Measurements from ENCODE around the gene FAR1.
"Not testable (repeated sequence)": the region's sequence is repeated elsewhere in the genome, so short reads cannot be mapped to it uniquely, and the experiment has no call there.

FAR1 gene

DNA sequence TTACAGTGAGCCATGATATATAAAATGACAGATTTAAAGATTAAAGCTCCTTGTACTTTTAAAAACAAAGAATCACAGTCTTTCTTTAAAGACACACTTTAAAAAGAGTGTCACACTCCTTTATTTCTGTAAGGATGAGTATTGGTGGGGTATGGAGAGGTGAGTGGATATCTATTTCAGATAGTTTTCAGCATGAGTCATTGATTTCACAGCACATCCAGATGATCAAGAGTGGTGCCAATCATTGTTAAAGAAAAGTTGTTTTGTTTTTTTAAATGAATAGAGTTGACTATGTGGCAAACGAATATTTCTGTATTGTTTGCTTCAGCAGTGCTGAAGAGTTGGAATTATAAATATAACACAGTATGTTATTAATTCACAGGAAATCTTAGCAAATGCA, 52.5 kb downstream of the FAR1 start:
- DNase-seq, result no peak

DNA sequence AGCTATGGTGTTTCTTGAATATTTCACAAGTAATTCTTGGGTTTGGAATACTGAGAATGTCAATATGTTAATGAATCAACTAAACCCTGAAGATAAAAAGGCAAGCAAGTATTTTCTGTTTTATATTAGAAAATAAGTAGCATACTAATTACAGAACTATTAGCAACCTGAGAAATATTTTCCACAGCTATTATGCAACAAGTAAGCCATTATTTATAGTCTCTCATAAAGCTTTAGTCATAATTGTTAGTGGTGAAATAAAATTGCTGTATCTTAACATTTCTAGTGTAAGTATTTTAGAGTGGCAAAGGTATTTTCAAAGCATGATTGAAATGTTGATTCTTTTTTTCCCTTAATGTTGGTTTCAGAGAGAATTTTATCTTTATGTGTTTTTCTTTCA, 53.3 kb downstream of the FAR1 start:
- no peak for DNase-seq

DNA sequence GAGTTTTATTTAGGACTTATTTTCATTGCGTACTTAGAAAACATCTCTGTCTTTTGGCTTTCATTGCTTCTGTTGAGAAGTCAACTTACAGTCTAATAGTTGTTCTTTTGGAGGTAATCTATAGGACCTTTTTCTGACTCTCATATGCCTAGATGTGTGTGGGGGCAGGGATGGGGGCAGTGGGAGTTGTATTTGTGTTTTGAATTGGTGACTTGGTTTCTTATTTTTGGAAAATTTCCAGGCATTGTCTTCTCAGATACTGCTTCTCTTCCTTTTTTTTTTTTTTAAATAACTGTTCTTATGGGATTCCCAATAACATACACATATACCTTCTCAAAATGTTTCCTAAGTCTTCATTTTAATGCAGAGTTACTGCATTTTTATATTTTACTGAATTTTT, 58.0 kb downstream of the FAR1 start:
- DNase-seq, result no peak

DNA sequence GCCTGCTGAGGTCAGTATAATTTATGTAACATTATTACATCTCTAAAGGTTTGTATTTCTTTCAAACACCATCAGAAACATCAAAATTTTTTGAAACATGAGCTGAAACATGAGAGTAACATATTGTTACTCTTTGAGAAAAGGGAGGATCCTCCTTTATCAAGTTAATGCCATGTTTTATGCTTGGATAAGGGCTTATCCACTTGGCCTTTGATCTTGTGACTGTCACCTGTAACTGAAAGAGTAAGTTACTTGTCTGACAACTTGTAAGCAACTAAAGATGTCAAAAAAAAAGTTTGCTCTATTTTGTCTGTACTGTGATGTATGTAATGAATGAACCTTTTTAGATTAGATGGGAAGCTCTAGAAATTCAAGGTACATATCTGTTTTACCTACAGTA, 59.6 kb downstream of the FAR1 start:
- no peak for DNase-seq

DNA sequence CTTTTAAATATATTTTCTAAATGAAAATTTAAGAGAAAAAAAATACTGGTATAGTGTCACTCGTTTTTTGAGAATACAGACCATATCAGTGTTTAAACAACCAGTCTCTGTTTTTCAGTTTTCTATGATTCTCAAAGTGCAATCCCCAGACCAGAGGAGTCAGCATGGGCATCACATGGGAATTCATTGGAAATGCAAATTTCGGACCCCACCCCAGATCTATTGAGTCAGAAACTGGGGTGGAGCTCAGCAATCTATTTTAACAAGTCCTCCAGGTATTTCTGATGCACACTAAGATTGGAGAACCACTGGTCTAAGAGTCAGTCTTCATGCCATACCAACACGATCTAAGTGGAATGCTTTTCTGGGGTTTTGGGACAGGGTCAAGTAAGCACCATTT, 66.1 kb downstream of the FAR1 start:
- DNase-seq, result no peak

DNA sequence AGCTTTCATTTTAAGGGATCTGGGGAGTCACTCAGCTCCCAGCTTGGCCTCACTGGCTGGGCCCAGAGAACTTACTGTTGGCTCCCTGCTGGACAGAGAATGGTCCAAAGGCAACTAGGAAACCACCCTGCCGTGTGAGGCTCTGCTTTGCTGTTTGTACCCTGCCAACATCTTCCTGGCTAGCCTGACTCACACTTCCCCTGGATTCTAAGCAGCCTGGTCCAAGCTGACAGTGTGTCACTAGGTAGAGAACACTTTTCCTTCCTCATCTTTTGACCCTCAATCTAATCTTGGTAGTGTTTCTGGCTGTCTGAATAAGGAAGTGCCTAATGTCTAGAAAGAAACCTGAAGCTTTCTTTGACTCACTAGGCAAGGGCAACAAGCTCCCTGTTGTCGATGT, 76.7 kb downstream of the FAR1 start:
- no peak for DNase-seq

DNA sequence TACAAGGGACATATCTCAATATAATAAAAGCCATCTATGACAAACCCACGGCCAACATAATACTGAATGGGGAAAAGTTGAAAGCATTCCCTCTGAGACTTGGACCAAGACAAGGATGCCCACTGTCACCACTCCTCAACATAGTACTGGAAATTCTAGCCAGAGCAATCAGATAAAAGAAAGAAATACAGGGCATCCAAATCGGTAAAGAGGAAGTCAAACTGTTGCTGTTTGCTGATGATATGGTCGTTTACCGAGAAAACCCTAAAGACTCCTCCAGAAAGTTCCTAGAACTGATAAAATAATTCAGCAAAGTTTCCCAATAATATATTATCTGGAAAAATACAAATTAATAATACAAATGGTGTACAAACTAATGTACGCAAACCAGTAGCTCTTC, 84.8 kb downstream of the FAR1 start:
- DNase-seq, result not testable (repeated sequence)

DNA sequence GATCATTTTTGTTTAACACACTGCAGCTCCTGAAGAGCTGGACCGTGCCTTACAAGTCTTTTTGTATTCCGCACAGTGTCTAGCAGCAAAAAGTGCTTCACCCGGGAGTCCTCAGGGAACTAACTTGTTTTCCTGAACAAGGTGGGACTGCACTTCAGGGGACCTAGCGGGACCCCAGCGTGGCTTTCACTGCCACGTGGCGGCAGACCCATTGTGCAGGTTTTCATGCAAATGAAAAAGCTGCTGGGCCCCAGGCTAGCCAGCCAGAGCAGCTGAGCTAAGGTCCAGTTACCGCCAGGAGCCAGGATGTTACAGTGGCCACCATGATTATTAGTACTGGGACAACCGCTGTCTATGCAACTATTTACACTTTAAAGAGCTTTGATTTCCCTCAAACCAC, 90.6 kb downstream of the FAR1 start:
- no peak for DNase-seq

DNA sequence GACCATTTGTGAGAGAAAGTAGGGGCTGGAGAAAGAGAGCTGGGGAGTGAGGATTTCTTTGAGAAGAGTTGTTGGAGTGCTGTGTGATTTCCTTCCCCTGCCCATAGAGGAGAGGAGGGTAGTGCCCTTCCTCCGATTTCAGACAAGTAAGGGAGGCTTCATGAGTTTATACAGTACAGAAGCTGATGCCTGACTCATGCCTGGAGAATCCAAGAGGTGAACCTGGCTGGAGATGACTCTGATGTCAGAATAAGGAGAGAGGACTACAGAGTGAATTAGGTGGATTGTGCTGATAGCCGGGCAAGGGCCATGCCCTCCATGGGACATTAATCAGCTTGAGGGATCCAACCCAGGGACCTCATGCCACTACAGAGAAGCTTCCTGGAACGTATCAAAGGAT, 91.6 kb downstream of the FAR1 start:
- no peak for DNase-seq

DNA sequence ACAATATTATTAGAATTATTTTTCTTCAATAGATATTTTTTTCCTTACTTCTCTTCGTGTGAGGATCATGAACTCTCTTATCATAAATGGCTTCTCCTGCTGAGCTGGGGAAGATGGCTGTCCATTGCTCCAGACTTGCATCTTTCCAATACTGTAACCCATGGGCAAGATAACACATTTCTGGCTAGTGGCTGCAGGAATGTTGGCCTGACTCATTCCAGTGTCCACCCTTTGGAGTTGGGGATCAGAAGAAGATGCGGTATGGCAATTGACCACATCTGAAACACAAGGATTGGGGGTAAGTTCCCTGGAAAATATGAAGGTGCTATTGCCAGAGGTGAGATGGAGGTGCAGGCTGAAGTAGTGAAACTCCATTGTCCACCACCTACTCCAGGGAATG, 92.8 kb downstream of the FAR1 start:
- no peak for DNase-seq

DNA sequence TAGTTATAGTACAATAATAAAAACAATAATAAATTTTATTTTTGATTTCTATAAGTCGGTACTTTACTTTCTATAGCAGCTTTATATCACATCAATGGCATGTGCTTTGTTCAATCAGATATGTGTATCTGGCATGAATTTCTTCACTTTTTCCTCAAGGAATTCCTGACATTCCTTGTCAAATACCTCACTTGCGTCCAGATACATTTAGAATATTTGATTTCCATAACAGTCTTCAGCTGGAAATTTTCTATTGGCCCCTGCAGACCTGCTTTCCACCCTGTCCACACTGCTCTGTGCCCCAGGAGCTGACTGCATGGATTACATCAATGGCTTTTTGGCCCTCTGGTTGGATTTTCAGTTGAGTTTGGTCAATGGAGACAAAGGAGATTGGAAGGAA, 93.2 kb downstream of the FAR1 start:
- no peak for DNase-seq

DNA sequence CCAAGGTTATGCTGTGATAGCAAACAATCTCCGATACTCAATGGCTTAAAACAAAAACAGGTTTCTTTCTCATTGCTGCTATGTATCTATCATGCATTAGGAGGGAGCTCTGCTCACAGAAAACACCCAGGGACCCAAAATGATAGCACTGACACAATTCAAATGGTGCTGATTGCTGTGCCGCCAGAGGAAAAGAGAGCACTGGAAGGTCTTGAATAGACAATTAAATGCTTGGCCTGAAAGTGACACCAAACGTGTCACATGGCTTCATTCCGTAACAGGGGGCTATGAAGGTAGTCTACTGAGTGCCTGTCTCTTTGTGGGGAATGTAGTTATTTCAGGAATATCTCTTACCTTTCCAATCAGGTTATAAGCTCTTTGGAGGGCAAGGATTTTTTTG, 94.2 kb downstream of the FAR1 start:
- DNase-seq, result no peak

DNA sequence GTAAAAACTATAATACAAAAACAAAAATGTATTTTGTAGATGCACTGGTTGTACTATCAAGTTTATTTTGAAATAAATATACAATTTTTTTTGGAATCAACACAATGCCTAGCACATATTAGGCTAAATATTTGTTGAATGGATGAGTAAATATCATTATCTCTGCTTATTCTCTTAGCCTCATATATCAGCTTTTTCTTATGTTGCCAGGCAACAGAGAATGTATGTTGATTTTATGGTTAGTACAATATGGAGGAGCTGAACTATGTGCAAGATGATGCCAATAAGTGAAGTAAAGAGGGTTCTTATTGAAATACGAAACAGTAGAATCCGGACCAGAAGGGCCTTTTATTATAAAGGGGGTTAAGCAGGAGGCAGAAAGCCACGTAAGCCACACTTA, 94.9 kb downstream of the FAR1 start:
- no peak for DNase-seq

DNA sequence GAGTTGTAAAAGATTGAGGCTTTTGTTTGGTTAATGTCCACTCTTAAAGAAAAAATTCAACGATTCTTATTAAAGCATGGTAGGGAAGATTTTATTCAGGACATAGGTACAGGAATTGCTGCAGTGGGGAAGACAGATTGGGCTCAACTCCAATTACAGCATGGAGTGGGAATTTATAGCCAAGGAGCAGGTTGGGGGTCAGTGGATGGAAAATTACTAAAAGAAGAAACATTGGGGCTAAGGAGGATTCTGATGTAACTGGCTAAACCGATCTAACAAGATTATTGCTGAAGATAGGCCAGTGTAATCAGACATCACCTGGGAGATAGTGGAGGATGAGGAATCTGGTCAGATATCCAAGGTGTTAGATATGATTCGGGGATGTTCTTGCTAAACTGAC, 97.4 kb downstream of the FAR1 start:
- no peak for DNase-seq

DNA sequence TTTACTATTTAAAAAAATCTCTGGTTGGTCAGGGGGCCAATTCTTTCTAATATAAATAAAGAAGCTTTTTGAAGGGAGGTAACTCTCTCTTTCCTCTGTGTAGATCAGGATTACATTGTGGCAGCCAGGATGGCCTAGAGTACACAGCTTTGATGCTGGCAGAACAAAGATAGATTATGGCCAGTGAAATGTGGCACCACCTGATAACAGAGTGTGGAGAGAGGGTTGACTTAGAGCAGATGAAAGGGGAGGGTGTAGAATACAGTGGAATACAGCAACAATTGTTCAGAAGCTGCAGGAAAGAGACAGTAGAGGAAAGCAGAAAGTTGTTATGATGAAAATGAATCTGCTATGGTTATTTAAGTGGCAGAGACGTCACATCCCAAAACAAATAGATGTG, 99.0 kb downstream of the FAR1 start:
- DNase-seq, result no peak

DNA sequence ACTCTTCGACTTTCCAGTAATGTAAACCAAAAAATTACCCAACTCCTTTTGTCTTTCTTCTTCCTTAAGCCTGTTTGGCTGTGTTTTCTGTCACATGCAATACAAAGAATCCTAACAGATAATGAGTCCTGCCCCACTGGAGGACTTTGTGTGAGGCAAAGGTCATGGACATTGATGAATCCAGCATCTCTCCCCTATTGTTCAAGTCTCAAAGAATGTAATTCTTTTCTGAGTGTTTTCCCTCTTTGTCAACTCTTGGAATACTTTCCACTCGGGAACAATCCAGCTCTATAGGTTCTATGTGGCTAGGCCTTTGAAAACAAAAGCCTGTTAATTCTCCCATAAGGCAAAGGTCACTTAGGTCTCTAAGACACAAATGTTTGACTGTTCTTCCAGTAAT, 100.7 kb downstream of the FAR1 start:
- DNase-seq, result no peak

DNA sequence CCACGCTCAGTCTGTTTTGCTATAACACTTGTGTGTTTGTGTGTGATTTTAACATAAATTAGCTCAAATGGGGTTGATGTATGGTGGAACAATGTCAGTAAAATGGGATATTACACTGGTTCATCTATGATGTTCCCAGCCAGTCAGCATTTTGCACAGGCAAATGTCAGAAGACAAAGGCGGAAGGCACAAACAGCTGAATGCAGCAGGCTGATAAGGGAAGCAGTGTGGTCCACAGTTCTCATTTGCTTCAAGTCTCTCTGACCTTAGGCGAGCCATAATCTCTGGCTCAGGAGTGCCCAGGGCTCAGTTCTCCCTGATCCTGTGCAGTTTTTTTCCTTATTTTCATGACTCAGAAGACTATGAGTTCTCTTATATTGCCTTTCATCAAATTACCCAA, 102.7 kb downstream of the FAR1 start:
- no peak for DNase-seq

DNA sequence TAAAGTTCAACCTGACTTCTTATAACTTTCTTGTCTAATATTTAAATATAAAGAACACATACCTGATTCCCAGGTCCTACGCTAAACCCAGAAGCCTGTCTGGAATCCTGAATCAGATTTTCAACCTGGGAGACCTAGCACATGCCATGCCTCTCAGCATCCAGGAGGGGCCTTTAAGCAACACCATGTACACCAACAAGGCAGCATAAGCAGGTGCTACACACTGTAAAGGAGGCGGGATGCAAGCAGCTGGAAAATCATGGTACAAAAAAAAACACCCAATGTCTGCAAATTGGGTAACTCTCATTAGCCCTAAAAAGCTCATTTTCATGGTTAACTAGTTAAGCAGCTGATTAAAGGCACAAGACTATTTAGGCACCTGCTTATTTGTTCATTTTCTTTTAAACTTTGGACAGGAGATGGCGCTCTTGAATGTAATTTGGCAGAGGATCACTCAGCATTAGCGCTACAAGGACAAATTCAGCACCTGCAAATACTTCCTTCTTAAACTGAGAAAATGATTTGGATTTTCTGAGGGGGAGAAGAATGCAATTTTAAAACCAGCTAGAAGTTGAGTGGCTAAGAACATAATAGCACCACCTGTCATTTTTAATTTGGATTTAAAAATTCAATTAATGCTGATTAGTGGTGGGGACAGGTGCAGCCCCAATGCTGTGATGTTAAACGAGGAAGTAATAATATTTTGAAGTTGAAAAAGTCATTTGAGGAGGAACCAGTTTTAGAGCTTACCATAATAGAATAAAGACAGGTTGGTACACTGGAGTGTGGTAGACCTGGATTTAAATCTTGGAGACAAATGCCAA, 104.0 kb downstream of the FAR1 start:
- DNase-seq, result no peak

DNA sequence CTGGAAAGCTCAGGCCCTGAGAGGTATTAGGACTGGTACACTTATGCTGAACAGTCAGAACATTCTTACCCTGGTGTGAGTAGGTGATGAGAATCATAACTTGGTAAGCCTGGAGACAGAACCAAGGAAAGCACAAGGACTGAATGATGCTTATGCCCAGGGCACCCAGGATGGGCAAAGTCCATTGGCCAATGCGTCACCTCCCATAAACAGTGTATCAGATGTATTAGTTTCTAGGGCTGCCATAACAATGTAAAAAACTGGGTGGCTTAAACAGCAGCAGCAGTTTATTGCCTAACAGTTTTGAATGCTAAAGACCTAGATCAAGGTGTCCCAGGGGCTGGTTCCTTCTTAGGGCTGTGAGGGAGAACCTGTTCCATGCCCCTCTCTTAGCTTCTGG, 107.0 kb downstream of the FAR1 start:
- no peak for DNase-seq

DNA sequence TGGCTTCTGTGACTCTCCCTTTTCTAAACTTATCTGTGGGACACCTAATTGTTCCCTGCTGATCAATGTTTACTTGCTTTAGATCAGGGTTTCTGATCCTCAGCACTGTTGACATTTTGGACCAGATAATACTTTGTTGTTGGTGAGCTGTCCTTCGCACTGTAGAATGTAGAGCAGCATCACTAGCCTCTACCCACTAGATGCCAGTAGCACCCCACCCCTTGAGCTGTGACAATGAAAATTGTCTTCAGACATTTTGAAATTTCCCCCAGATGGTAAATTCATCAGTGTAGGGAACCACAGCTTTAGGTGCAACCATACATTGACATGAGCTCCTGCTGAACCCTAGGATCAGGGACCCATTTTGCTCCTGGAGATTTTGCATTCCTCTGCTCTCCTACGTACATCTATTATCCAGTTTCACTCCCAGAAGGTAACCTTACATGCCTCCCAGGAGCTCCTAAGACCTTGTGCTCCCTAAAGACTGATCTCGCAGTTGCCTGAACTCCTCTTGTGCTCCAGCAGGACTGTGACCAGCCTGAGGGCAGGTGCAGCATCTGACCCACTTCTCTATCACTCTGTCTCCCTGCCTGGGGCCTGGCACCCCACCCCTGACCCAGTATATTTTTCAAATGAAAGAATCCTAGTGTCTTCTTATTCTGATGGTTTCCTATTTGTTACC, 107.8 kb downstream of the FAR1 start:
- no peak for DNase-seq

DNA sequence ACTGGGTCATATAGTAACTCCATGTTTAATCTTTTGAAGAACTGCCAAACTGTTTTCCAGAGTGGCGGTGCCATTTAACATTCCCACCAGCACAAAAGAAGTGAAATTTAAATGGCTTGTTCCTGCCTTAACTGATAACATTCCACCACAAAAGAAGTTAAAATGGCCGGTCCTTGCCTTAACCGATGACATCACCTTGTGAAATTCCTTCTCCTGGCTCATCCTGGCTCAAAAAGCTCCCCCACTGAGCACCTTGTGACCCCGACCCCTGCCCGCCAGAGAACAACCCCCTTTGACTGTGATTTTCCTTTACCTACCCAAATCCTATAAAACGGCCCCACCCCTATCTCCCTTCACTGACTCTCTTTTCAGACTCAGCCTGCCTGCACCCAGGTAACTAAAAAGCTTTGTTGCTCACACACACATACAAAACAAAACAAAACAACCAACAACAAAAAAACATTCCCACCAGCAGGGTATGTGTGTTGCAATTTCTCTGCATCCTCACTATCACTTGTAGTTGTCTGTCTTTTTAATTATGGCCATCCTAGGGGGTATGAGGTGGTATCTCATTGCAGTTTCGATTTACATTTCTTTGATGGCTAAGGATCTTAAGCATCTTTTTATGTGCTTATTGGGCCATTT, 109.0 kb downstream of the FAR1 start:
- peak; percentile 58 for DNase-seq

DNA sequence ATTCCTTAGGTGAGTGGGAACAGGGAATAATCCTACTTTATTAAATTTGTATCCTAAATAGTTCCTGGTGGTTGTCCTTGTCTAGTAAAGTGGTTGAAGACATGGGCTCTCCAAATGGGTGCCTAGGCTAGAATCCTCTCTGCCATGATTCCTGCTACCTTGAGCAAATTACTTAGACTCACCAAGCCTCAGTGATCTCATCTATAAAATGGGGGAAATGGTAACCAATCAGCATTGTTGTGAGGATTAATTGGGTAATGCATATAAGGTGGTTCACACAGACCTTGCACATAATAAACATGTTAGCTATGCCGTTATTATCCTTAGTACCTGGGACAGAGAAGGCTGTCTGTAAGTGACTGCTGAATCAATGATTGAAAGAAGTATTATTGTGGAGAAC, 109.9 kb downstream of the FAR1 start:
- no peak for DNase-seq

DNA sequence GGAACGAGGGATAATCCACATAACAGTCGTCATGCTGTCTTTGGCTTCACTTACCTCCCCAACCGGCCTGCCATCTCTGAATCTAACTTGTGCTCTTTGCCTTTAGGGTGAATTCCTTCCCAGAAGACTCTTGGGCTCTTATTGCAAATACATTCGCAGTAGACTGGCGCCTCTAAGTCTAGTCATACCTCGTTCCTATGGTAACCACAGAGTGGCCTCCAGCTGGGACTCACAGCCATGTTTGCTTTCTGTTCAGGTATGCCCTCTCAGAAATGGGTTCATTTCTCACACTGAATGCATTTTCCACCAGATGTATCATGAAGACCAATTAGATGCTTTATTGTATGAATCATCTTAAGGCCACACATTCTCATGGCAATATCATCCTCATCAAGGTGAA, 112.7 kb downstream of the FAR1 start:
- peak; percentile 84 for DNase-seq
